Muscle of leg (tissue), 16 donors: ENCODE results near the gene KLHDC2. TPM values are rescaled to one million over a fixed set of nuclear protein-coding genes. Genes with fewer than 3 reads are reported as not detected.
A peak's percentile ranks its signal among the peaks of the same experiment; 100 is the strongest.
"Not testable (repeated sequence)": the region's sequence is repeated elsewhere in the genome, so short reads cannot be mapped to it uniquely, and the experiment has no call there.

Source experiments
- DNase-seq: peaks from one replicate; pipeline ENCODE4 v3.0.0; 2013
- H3K27ac ChIP-seq: one replicate; pipeline ENCODE4 v1.5.1; 2013; ENCODE audit warnings: mild to moderate bottlenecking, low read length, control low read depth
- H3K27me3 ChIP-seq: one replicate; pipeline ENCODE4 v1.6.1; 2013; ENCODE audit warnings: low read length; ENCODE audit not compliant: control insufficient read depth, insufficient read depth
- H3K36me3 ChIP-seq: one replicate; pipeline ENCODE4 v1.6.1; 2013; ENCODE audit warnings: low read length; ENCODE audit not compliant: control insufficient read depth, insufficient read depth
- H3K4me1 ChIP-seq: one replicate; pipeline ENCODE4 v1.6.1; 2013; ENCODE audit warnings: low read length; ENCODE audit not compliant: control insufficient read depth, insufficient read depth
- H3K4me3 ChIP-seq: one replicate; pipeline ENCODE4 v1.5.1; 2013; ENCODE audit warnings: low read length, control low read depth
- H3K9me3 ChIP-seq: replicated peaks from 2 replicates; pipeline ENCODE4 v1.6.1; 2013; ENCODE audit warnings: low read depth, low read length; ENCODE audit not compliant: control insufficient read depth
- WGBS: methylation state at CpG from one replicate; pipeline ENCODE4 v1.1.5; 2013; ENCODE audit warnings: missing lambda C conversion rate; ENCODE audit not compliant: insufficient coverage; 5-methylcytosine and 5-hydroxymethylcytosine counted together
- long read RNA-seq, 11 donors: transcript quantifications; one replicate each; lab custom pipeline, GENCODE V29; 2026
- polyA plus RNA-seq, 8 donors: library from polyadenylated mRNA; unstranded; fragments of 120-200 nt; gene quantifications; one replicate each; pipeline versions ENCODE4 v1.2.1 to v1.2.3, GENCODE V29; 2013; ENCODE audit warnings: inconsistent platforms in 1 of 8, low replicate concordance in 1 of 8; ENCODE audit not compliant: insufficient read length in 8 of 8, insufficient read depth in 1 of 8
- total RNA-seq: library from RNA; stranded (reverse); fragments of 120-200 nt; gene quantifications from one replicate; pipeline ENCODE4 v1.2.4, GENCODE V29; 2013

The KLHDC2 gene
- 88.7 TPM for total RNA-seq
- 10 to 100 TPM; 64.2 to 83.3 (median 71.1) TPM for polyA plus RNA-seq
- long read RNA-seq, donor 1, full-length matches to known transcripts, result 9 of 45 reads
- long read RNA-seq, donor 1, partial matches to known transcripts, result 25 of 45 reads
- long read RNA-seq, donor 1, other reads (novel, unspliced or antisense), result 11 of 45 reads
- long read RNA-seq, donor 2, full-length matches to known transcripts, result 2 of 2 reads
- long read RNA-seq, donor 2, partial matches to known transcripts, result 0 of 2 reads
- long read RNA-seq, donor 2, other reads (novel, unspliced or antisense), result 0 of 2 reads
- long read RNA-seq, donor 3, full-length matches to known transcripts, result 30 of 30 reads
- long read RNA-seq, donor 3, partial matches to known transcripts, result 0 of 30 reads
- long read RNA-seq, donor 3, other reads (novel, unspliced or antisense), result 0 of 30 reads
- long read RNA-seq, donor 4, full-length matches to known transcripts, result 13 of 13 reads
- long read RNA-seq, donor 4, partial matches to known transcripts, result 0 of 13 reads
- long read RNA-seq, donor 4, other reads (novel, unspliced or antisense), result 0 of 13 reads
- long read RNA-seq, donor 5, full-length matches to known transcripts, result 66 of 85 reads
- long read RNA-seq, donor 5, partial matches to known transcripts, result 19 of 85 reads
- long read RNA-seq, donor 5, other reads (novel, unspliced or antisense), result 0 of 85 reads
- long read RNA-seq, donor 6, full-length matches to known transcripts, result 58 of 58 reads
- long read RNA-seq, donor 6, partial matches to known transcripts, result 0 of 58 reads
- long read RNA-seq, donor 6, other reads (novel, unspliced or antisense), result 0 of 58 reads
- long read RNA-seq, donor 7, full-length matches to known transcripts, result 29 of 29 reads
- long read RNA-seq, donor 7, partial matches to known transcripts, result 0 of 29 reads
- long read RNA-seq, donor 7, other reads (novel, unspliced or antisense), result 0 of 29 reads
- long read RNA-seq, donor 8, full-length matches to known transcripts, result 14 of 14 reads
- long read RNA-seq, donor 8, partial matches to known transcripts, result 0 of 14 reads
- long read RNA-seq, donor 8, other reads (novel, unspliced or antisense), result 0 of 14 reads
- long read RNA-seq, donor 9, full-length matches to known transcripts, result 17 of 22 reads
- long read RNA-seq, donor 9, partial matches to known transcripts, result 5 of 22 reads
- long read RNA-seq, donor 9, other reads (novel, unspliced or antisense), result 0 of 22 reads
- long read RNA-seq, donor 10, full-length matches to known transcripts, result 35 of 40 reads
- long read RNA-seq, donor 10, partial matches to known transcripts, result 0 of 40 reads
- long read RNA-seq, donor 10, other reads (novel, unspliced or antisense), result 5 of 40 reads
- long read RNA-seq, donor 11, full-length matches to known transcripts, result 24 of 36 reads
- long read RNA-seq, donor 11, partial matches to known transcripts, result 12 of 36 reads
- long read RNA-seq, donor 11, other reads (novel, unspliced or antisense), result 0 of 36 reads

DNA sequence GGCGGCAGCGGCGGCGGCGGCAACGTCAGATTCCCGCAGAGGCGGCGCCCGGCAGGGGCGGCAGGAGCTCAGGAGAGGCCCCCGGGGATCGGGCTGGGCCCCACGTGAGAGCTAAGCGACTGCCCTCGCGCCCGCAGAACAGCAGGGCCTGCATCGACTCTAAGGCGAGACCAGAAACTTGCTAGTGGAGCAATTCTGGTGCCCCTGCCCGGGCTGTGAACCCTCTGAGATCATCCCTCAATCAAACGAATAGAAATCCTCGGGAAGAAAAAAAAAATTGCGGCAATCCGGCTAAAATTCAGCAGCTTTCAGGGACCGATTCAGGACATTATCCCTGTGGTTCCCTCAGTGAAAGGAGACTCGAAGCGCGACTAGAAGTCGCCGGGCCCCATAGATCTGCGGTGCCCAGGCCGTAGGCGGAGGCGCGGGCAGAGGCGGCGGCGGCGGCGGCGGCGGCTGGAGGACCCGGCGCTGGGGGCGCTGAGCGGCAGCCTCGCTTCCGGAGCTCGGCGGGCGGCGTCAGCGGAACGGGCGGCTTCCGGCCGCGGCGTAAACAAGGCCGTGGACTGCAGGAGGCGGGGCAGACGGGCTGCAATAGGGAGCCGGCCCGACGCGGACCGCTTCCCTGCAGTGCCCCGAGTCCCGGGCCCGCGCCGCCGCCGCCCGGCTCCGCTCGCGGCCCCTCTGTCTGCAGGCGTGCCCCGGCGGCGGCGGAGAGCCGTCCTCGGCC, at the start of gene KLHDC2:
TSS of gene KLHDC2 (plus strand) at position 583 of the 730 bp plus-strand sequence. CDS start 316 bp downstream, outside the sequence.
- DNase-seq, result peak; percentile 96
- WGBS, result under 1% methylated on average over 85 of the region's 86 CpGs
- Histone ChIP-seq H3K9me3 (no peaks in the 10 kb centered on the region), H3K27me3 (no peaks in the 10 kb centered on the region), H3K4me1 (peaks cover 22% of the 10 kb centered on the region), H3K36me3 (peaks cover 5% of the 10 kb centered on the region), H3K27ac (peak within 1 kb of the TSS; percentile 100), H3K4me3 (peak within 1 kb of the TSS; percentile 87)

DNA sequence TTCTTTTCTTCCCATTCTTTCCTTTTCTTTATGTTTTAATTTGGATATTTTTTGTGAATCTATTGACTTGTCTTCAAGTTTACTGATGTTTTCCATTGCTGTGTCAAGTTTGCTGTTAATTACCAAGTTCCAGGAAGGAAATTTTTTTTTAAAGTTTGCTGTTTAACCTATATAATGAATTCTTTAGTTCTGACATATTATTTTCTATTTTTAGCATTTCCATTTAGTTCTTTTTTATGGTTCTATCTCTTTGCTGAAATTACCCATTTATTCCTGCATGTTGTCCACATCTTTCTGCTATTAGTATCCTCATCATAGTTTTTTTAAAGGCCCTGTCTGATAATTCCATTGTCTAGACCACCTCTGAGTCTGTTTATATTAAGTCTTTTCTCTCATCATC, 47.2 kb upstream of the KLHDC2 start:
- DNase-seq, result no peak
- H3K27ac ChIP-seq, result no peak overlapping the region
- H3K36me3 ChIP-seq, result peaks cover 4% of the 10 kb centered on the region
- no peaks in the 10 kb centered on the region for H3K27me3 ChIP-seq
- H3K4me1 ChIP-seq, result no peaks in the 10 kb centered on the region
- no peaks in the 10 kb centered on the region for H3K9me3 ChIP-seq
- H3K4me3 ChIP-seq, result no peak overlapping the region

GRCh38 chr14:49721733-49722435, 46.1 kb upstream of the KLHDC2 start:
- not testable (repeated sequence) for H3K36me3 ChIP-seq, H3K4me3 ChIP-seq, H3K27me3 ChIP-seq, H3K27ac ChIP-seq, H3K9me3 ChIP-seq, H3K4me1 ChIP-seq
- 67% methylated on average over 1 of the region's 9 CpGs for WGBS
- peak; percentile 31 for DNase-seq

DNA sequence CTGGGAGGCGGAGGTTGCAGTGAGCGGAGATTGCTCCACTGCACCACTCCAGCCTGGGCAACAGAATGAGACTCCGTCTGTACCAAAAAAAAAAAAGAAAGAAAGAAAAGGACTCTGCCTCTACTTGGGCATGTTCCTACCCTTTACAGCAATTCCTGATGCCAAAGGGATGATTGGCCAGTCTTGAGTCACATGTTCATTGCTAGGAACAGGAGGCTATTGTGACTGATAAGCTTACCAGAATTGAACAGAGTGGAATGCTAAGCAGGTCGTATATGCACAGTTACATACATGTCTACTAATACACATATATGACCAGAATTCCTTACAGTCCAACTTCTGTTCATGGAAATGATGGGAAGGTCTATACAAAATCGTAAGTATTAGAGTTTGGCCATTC, 40.8 kb upstream of the KLHDC2 start:
- no peak overlapping the region for H3K4me3 ChIP-seq
- H3K36me3 ChIP-seq, result peaks cover 3% of the 10 kb centered on the region
- H3K27ac ChIP-seq, result no peak overlapping the region
- no peaks in the 10 kb centered on the region for H3K27me3 ChIP-seq
- DNase-seq, result no peak
- no peaks in the 10 kb centered on the region for H3K9me3 ChIP-seq
- 80% methylated on average over 1 of the region's 5 CpGs for WGBS
- H3K4me1 ChIP-seq, result no peaks in the 10 kb centered on the region

DNA sequence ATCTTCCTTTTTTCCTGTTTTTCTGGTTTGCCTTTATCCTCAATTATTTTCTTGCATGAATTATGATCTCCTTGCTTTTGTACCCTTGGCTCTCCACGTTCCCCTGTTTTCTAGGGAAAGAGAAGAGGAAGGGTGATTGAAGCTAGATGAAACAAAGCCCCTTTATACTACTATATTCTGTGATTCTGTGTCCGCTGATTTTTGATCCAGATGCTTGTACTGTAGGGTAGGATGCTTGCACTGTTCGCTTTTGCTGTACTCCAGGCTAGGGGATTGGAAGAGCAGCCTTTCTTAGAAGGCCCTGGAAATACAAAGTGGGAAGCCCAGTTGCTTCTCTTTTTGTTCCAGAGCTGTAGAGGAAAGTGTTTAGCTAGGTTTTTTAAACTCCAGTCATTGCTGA, 35.1 kb upstream of the KLHDC2 start:
- Histone ChIP-seq H3K27me3 (no peaks in the 10 kb centered on the region), H3K4me3 (no peak overlapping the region), H3K27ac (no peak overlapping the region), H3K4me1 (no peaks in the 10 kb centered on the region), H3K36me3 (peaks cover 3% of the 10 kb centered on the region), H3K9me3 (no peaks in the 10 kb centered on the region)
- no peak for DNase-seq
- 100% methylated on average over 1 of the region's 3 CpGs for WGBS

GRCh38 chr14:49733836-49734235, 34.1 kb upstream of the KLHDC2 start:
- Histone ChIP-seq H3K9me3 (no peaks in the 10 kb centered on the region), H3K36me3 (peaks cover 5% of the 10 kb centered on the region), H3K4me3 (no peak overlapping the region), H3K4me1 (no peaks in the 10 kb centered on the region), H3K27me3 (no peaks in the 10 kb centered on the region), H3K27ac (no peak overlapping the region)
- DNase-seq, result peak; percentile 63

DNA sequence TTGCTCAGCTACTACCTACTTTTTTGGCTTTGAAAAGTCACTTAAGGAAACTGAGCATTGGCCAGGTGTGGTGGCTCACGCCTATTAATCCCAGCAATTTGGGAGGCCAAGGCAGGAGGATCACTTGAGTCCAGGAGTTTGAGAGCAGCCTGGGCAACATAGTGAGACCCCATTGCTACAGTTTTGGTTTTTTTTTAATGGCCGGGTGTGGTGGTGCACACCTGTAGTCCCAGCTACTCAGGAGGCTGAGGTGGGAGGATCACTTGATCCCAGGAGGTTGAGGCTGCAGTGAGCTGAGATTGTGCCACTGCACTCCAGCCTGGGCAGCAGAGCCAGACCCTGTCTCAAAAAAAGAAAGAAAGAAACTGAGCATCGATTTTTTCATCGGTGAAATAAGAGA, 32.3 kb upstream of the KLHDC2 start:
- not testable (repeated sequence) for H3K27me3 ChIP-seq, H3K9me3 ChIP-seq, H3K4me3 ChIP-seq, H3K36me3 ChIP-seq, H3K4me1 ChIP-seq, H3K27ac ChIP-seq, DNase-seq
- WGBS, result 100% methylated on average over 2 of the region's 4 CpGs

GRCh38 chr14:49745191-49745590, 22.8 kb upstream of the KLHDC2 start:
- Histone ChIP-seq H3K4me1 (no peaks in the 10 kb centered on the region), H3K27me3 (no peaks in the 10 kb centered on the region), H3K9me3 (no peaks in the 10 kb centered on the region), H3K36me3 (peaks cover 6% of the 10 kb centered on the region), H3K27ac (no peak overlapping the region), H3K4me3 (no peak overlapping the region)
- no peak for DNase-seq
- WGBS, result no CpG with 5 or more reads among the region's 1 CpG

DNA sequence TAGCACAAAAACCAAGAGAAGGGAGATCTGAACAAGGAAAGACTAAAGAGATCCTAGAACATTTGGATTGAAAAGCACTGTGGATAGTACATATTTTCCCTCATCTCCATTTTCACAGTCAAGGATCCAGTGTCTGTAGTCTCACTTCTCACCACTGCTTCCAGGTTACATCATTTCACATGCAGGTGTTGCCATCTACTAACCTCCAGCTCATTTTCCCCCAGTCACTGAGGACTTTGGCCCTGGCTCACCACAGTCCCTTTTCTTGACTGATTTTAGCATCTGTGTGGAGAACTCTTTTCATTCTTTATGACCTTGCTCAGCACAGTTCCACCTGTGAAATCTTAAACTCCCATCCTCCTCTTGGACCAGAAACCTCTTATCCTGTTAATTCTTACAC, 21.5 kb upstream of the KLHDC2 start:
- H3K27me3 ChIP-seq, H3K36me3 ChIP-seq, H3K4me1 ChIP-seq, H3K9me3 ChIP-seq, DNase-seq, H3K4me3 ChIP-seq, H3K27ac ChIP-seq: not testable (repeated sequence)
